ENCODE results near the gene ZC3H8. TPM values are rescaled to one million over a fixed set of nuclear protein-coding genes. Genes with fewer than 3 reads are reported as not detected.

Gene ZC3H8
- polyA plus RNA-seq, 6 donors from 2014 or later: 4.6 to 17.8 (median 13.3) TPM

DNA sequence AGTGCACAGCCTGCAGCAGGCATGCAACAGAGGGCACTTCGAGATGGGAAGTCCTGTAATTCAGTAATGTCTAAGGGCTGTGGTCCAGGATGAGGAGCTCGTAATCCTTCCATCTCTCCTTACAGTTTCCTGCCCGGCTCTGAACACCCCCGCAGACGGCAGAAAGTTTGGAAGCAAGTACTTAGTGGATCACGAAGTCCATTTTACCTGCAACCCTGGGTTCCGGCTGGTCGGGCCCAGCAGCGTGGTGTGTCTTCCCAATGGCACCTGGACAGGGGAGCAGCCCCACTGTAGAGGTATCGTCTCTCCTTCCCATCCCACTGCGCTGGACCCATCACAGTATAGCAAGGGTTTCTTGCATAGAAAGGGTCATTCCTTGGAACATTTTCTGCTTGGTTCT is 90.0 kb downstream of the ZC3H8 start:
- Mint-ChIP-seq H3K4me1 (no peaks in the 10 kb centered on the region), H3K4me3 (no peak overlapping the region), H3K27me3 (peaks cover 0 to 7% (median 5%) of the 10 kb centered on the region in 3 donors), H3K27ac (peak overlapping the region in 1 of 6 donors; percentile 18), H3K36me3 (no peaks in the 10 kb centered on the region), H3K9me3 (peaks cover 0 to 4% (median 0%) of the 10 kb centered on the region in 7 donors)
- no peak for DNase-seq
- ATAC-seq (ENCODE audit: low read depth in 2 of 2): no peak

DNA sequence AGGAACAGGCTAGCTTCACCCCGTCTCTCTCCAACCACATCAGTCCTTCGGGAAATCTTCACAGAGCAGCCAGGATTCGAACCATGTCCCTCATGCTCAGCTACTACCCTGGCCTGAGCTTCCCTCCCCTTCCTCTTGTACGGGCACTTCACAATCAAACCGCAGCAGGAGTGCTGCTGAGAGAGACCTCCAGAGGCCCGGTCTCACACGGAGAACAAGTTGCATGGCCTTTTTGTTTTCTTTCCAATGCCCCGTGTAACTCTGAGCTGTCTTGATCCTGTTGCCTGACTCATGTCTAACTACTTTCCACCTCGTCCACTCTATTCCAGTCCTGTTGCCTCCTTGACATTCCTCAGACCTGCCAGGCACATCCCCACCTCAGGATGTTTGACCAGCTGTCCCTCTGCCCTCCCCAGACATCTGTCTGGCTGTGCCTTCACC is 91.3 kb downstream of the ZC3H8 start:
- Mint-ChIP-seq H3K9me3 (peaks cover 0 to 4% (median 0%) of the 10 kb centered on the region in 7 donors), H3K36me3 (no peaks in the 10 kb centered on the region), H3K4me3 (peak overlapping the region in 1 of 8 donors; percentile 42), H3K27me3 (peaks cover 0 to 5% (median 0%) of the 10 kb centered on the region in 3 donors), H3K27ac (peak overlapping the region in 2 of 6 donors; percentile 58 to 83), H3K4me1 (peaks cover 0 to 5% (median 2%) of the 10 kb centered on the region in 3 donors)
- DNase-seq (no peak), ATAC-seq (ENCODE audit: low read depth in 2 of 2) (no peak)

DNA sequence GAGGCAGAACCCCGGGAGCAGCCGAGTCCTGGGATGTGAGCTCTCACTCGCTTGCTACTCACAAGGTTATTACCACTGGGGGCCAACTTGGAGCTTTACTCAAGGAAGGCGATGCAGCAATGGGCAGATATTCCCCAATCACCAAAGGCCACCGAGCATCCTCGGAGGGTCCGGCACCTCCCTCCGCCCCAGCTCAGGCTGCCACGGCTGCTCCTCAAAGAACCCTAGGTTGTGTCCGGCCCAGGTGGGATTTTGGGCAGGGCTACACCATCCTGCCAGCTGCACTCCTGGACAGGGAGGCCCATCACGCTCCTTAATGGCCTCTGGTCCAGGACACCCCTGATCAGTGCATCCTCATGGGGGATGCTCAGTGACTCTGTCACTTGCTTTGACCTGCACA is 91.9 kb downstream of the ZC3H8 start:
- Mint-ChIP-seq H3K36me3 (no peaks in the 10 kb centered on the region), H3K4me3 (no peak overlapping the region), H3K27me3 (peaks cover 0 to 5% (median 0%) of the 10 kb centered on the region in 3 donors), H3K9me3 (peaks cover 0 to 4% (median 0%) of the 10 kb centered on the region in 7 donors), H3K4me1 (peaks cover 0 to 5% (median 2%) of the 10 kb centered on the region in 3 donors), H3K27ac (no peak overlapping the region)
- ATAC-seq (ENCODE audit: low read depth in 2 of 2) (no peak), DNase-seq (no peak)

DNA sequence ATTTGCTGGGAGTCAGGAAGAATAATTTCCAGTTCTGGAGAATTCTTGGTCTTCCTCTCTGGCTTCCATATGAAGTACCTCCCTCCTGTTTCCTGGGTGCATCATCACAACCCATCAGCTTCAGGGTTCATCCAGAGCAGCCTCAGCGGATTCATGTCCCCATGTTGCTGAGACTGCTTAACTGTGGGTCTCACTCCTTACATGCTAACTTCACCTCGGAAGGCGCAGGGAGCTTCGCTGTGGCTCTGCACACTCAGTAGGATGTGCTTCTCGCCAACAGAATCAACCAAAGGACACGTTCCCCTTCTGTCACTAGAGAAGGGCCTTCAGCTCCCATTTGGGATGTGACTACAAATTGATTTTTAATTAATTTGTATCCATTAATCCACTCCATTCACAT is 92.5 kb downstream of the ZC3H8 start:
- H3K4me3 Mint-ChIP-seq: no peak overlapping the region
- peaks cover 0 to 5% (median 2%) of the 10 kb centered on the region in 3 donors for H3K4me1 Mint-ChIP-seq

More for the DNA sequence above, 92.5 kb downstream of the ZC3H8 start:
- no peak for DNase-seq
- Mint-ChIP-seq H3K36me3 (no peaks in the 10 kb centered on the region), H3K27me3 (peaks cover 0 to 5% (median 0%) of the 10 kb centered on the region in 3 donors), H3K9me3 (peaks cover 0 to 4% (median 0%) of the 10 kb centered on the region in 7 donors), H3K27ac (no peak overlapping the region)
- no peak for ATAC-seq (ENCODE audit: low read depth in 2 of 2)

Other genes with a start within 250 kb of the ZC3H8 start
- gene TMEM87B, start 199.8 kb downstream of the ZC3H8 start, polyA plus RNA-seq (ENCODE audit: low read depth in 6 of 6): 10 to 100 TPM in 1 of 6 donors, 1 to 10 TPM in 5; 5.3 to 12.6 (median 9.5) TPM
- gene FBLN7, start 116.7 kb downstream of the ZC3H8 start, polyA plus RNA-seq (ENCODE audit: low read depth in 6 of 6): under 1 TPM in 2 of 6 donors, not detected in 4; 0.18 to 0.23 TPM
- 1 to 10 TPM in 5 of 6 donors, under 1 TPM in 1; 0.24 to 7.6 (median 6.7) TPM for gene ZC3H6, start 20.6 kb upstream of the ZC3H8 start, polyA plus RNA-seq (ENCODE audit: low read depth in 6 of 6)
- 1 to 10 TPM; 2.2 to 6.1 (median 3.9) TPM for gene RGPD8, start 178.6 kb upstream of the ZC3H8 start, polyA plus RNA-seq (ENCODE audit: low read depth in 6 of 6)
- gene TTL, start 227.1 kb upstream of the ZC3H8 start, polyA plus RNA-seq (ENCODE audit: low read depth in 6 of 6): 1 to 10 TPM; 1.1 to 5.8 (median 2.8) TPM

Measured in naive B cell (primary cell).